Fibroblast of the aortic adventitia (primary cell): Measurements from ENCODE around the gene MMS22L. TPM values are rescaled to one million over a fixed set of nuclear protein-coding genes. Genes with fewer than 3 reads are reported as not detected.

ENCODE experiments used
- DNase-seq: peaks from one replicate; pipeline ENCODE4 v3.0.0-alpha.2; 2010; ENCODE audit warnings: low read depth
- H3K4me3 ChIP-seq: 2 replicates; pipeline ENCODE4 v1.5.1; 2011; ENCODE audit warnings: low read depth, mild to moderate bottlenecking, control low read depth, low read length, moderate library complexity
- CTCF ChIP-seq: IDR thresholded peaks from 2 replicates; pipeline ENCODE4 v1.5.1; 2011; ENCODE audit warnings: mild to moderate bottlenecking, low read length, control low read depth, inconsistent platforms; ENCODE audit not compliant: insufficient read depth
- total RNA-seq: library from RNA; depleted of rRNA; stranded (reverse); fragments of >200 nt; gene quantifications from 2 replicates; pipeline ENCODE4 v1.2.3, GENCODE V29; 2012; ENCODE audit warnings: low replicate concordance

Gene MMS22L
- total RNA-seq, 1 donor = 48.2 TPM

GRCh38 chr6:97136626-97137358, 146.2 kb downstream of the MMS22L start:
- no peak for DNase-seq

GRCh38 chr6:97133067-97133466, 149.9 kb downstream of the MMS22L start:
- no peak overlapping the region for H3K4me3 ChIP-seq
- TF ChIP-seq CTCF = no peak
- no peak for DNase-seq

More at GRCh38 chr6:97136626-97137358, 146.2 kb downstream of the MMS22L start:
- TF ChIP-seq CTCF = no peak
- H3K4me3 ChIP-seq = no peak overlapping the region

GRCh38 chr6:97129106-97129505, 153.9 kb downstream of the MMS22L start:
- no peak for DNase-seq

GRCh38 chr6:97128507-97128906, 154.5 kb downstream of the MMS22L start:
- H3K4me3 ChIP-seq = no peak overlapping the region
- TF ChIP-seq CTCF = no peak
- DNase-seq = no peak

More at GRCh38 chr6:97129106-97129505, 153.9 kb downstream of the MMS22L start:
- no peak overlapping the region for H3K4me3 ChIP-seq
- no peak for TF ChIP-seq CTCF

GRCh38 chr6:97123652-97124051, 159.4 kb downstream of the MMS22L start:
- H3K4me3 ChIP-seq = no peak overlapping the region
- TF ChIP-seq CTCF = no peak
- DNase-seq = no peak

GRCh38 chr6:97123112-97123511, 159.9 kb downstream of the MMS22L start:
- TF ChIP-seq CTCF = no peak
- no peak overlapping the region for H3K4me3 ChIP-seq
- DNase-seq = no peak

- no peak for TF ChIP-seq CTCF
- no peak for DNase-seq
- no peak overlapping the region for H3K4me3 ChIP-seq
Observed at GRCh38 chr6:97120511-97120910, 162.5 kb downstream of the MMS22L start.
